ENCODE data around the gene MTX1. TPM values are rescaled to one million over a fixed set of nuclear protein-coding genes. Genes with fewer than 3 reads are reported as not detected.
"Not testable (repeated sequence)": the region's sequence is repeated elsewhere in the genome, so short reads cannot be mapped to it uniquely, and the experiment has no call there.

The MTX1 gene
- total and polyA plus RNA-seq, 3 experiments from 2014 or later, result 43.7 to 73.2 (median 67.6) TPM

DNA sequence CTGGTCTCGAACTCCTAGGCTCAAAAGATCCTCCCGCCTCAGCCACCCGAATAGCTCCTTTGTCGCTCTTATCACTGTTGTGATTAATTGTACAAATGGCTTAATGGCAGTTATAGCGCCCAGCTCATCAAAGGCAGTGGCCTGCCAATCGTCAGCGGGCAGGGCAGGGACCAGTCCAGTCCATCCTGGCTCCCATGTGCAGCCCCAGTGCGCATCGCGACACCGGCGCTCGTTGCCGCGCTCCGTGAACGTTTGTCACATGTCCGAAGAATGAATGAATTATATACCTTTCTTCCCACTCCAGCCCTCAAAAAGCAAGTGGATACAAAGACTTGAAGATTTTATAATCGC lies 18.4 kb downstream of the MTX1 start:
- peak in 2 of 5 donors; percentile 15 to 53 for DNase-seq
- CTCF ChIA-PET, result interaction anchor here (0.8 to 5.3 kb wide), 17 partner anchors 9 to 138 kb away, joined by 3 to 67 read pairs (median 4); partner anchors contain the start of genes KRTCAP2, MTX1 and THBS3
- Mint-ChIP-seq H3K4me3 (peak overlapping the region; percentile 70 to 96 (median 87)), H3K27ac (peak overlapping the region; percentile 82 to 96 (median 94)), H3K9me3 (no peaks in the 10 kb centered on the region), H3K36me3 (peaks cover 0 to 2% (median 0%) of the 10 kb centered on the region in 3 donors), H3K4me1 (peaks cover 23 to 24% (median 24%) of the 10 kb centered on the region in 3 donors), H3K27me3 (peaks cover 0 to 2% of the 10 kb centered on the region in 2 donors)
- Histone ChIP-seq H3K4me1 (ENCODE audit: insufficient read depth, low read length) (peaks cover 17% of the 10 kb centered on the region), H3K4me3 (ENCODE audit: low read length) (peak overlapping the region; percentile 93), H3K9me3 (ENCODE audit: low read length) (no peaks in the 10 kb centered on the region), H3K27me3 (ENCODE audit: insufficient read depth, low read length, poor library complexity, severe bottlenecking) (no peaks in the 10 kb centered on the region), H3K36me3 (ENCODE audit: insufficient read depth, low read length) (no peaks in the 10 kb centered on the region), H3K27ac (ENCODE audit: low read depth, low read length) (peak overlapping the region; percentile 89)
- POLR2A ChIA-PET, result interaction anchor here (1.1 to 2.5 kb wide), 2 partner anchors 15 to 20 kb away, joined by 8 to 9 read pairs; a partner anchor contains a TSS

DNA sequence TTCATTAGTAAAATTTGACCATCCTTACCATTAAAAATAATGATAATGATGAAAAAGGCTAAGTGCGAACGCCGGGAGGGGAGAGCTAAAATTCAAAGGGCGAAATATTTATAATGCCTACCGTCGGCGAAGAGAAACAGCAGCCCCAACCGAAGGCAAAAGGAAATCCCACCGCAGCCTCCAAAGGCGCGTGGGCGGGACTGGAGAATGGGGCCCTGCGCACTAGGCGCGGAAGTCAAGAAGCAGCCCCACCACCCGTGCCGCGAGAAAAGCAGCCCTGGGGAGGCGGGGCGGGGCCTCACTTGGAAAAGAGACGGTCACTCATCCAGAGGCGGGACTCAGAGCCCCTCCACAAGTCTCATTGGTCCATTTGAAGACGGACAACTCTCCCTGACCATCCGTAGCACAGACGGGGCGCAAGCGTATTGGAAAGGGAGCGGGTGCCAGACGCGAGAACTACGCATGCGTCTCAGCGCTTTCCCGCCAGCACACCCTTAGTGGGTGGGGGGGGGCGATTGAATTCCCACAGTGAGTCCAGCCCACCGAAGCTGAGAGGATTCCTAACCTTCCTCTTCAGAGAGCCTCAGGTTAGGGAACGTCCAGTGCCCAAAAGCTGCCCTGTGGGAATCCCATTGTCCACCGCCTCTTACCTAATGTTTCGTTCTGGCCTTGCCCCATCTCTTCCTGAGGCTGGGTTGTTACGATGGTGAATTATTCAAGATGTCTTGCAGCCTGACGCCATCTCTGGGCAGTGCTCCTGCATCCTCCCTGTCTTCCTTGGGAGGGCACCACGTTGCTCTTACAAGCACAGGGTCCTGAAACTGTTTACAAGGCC lies 19.0 kb downstream of the MTX1 start:
- Mint-ChIP-seq H3K4me1 (peaks cover 23 to 24% (median 24%) of the 10 kb centered on the region in 3 donors), H3K4me3 (peak overlapping the region; percentile 70 to 96 (median 87)), H3K9me3 (no peaks in the 10 kb centered on the region), H3K27ac (peak overlapping the region; percentile 82 to 96 (median 94)), H3K27me3 (peaks cover 0 to 2% of the 10 kb centered on the region in 2 donors), H3K36me3 (peaks cover 0 to 2% (median 0%) of the 10 kb centered on the region in 3 donors)
- no peaks in the 10 kb centered on the region for H3K27me3 ChIP-seq (ENCODE audit: insufficient read depth, low read length, poor library complexity, severe bottlenecking)
- H3K36me3 ChIP-seq (ENCODE audit: insufficient read depth, low read length), result no peaks in the 10 kb centered on the region
- H3K4me1 ChIP-seq (ENCODE audit: insufficient read depth, low read length), result peaks cover 17% of the 10 kb centered on the region
- ChIA-PET CTCF (interaction anchor here (0.8 to 5.3 kb wide), 18 partner anchors 9 to 143 kb away, joined by 3 to 67 read pairs (median 4); partner anchors contain the start of genes KRTCAP2, MTX1 and THBS3), POLR2A (interaction anchor here (0.6 to 2.5 kb wide), 6 partner anchors 14 to 393 kb away, joined by 3 to 9 read pairs (median 3); partner anchors contain the start of genes MTX1 and THBS3)
- DNase-seq, result peak; percentile 97 to 99 (median 98)
- peak overlapping the region; percentile 93 for H3K4me3 ChIP-seq (ENCODE audit: low read length)
- peak overlapping the region; percentile 89 for H3K27ac ChIP-seq (ENCODE audit: low read depth, low read length)
- H3K9me3 ChIP-seq (ENCODE audit: low read length), result no peaks in the 10 kb centered on the region

DNA sequence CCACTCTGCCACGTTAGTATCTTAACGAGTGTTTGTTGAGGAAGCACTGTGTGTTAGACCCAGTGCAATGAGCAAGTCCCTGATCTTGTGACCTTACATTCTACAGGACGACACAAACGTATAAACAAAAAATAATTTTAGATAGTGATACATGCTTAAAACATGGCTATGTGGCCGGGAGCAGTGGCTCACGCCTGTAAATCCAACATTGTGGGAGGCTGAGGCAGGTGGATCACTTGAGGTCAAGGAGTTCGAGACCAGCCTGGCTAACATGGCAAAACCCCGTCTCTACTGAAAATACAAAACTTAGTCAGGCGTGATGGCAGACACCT lies 19.6 kb downstream of the MTX1 start:
- ChIA-PET POLR2A (interaction anchor here (0.9 to 2.5 kb wide), 3 partner anchors 13 to 33 kb away, joined by 3 to 9 read pairs (median 3); partner anchors contain the start of gene THBS3), CTCF (interaction anchor here (1.3 to 5.1 kb wide), 6 partner anchors 16 to 143 kb away, joined by 3 to 32 read pairs (median 10); partner anchors contain the start of gene THBS3)
- Histone ChIP-seq H3K9me3 (ENCODE audit: low read length) (no peaks in the 10 kb centered on the region), H3K36me3 (ENCODE audit: insufficient read depth, low read length) (no peaks in the 10 kb centered on the region), H3K27me3 (ENCODE audit: insufficient read depth, low read length, poor library complexity, severe bottlenecking) (no peaks in the 10 kb centered on the region), H3K4me1 (ENCODE audit: insufficient read depth, low read length) (peaks cover 17% of the 10 kb centered on the region), H3K4me3 (ENCODE audit: low read length) (peak overlapping the region; percentile 93), H3K27ac (ENCODE audit: low read depth, low read length) (peak overlapping the region; percentile 89)
- H3K4me1 Mint-ChIP-seq, result peaks cover 23 to 24% (median 24%) of the 10 kb centered on the region in 3 donors
- H3K9me3 Mint-ChIP-seq, result no peaks in the 10 kb centered on the region
- DNase-seq, result no peak
- peak overlapping the region; percentile 70 to 96 (median 87) for H3K4me3 Mint-ChIP-seq
- H3K27ac Mint-ChIP-seq, result peak overlapping the region; percentile 82 to 96 (median 94)
- peaks cover 0 to 2% of the 10 kb centered on the region in 2 donors for H3K27me3 Mint-ChIP-seq
- H3K36me3 Mint-ChIP-seq, result peaks cover 0 to 2% (median 0%) of the 10 kb centered on the region in 3 donors

DNA sequence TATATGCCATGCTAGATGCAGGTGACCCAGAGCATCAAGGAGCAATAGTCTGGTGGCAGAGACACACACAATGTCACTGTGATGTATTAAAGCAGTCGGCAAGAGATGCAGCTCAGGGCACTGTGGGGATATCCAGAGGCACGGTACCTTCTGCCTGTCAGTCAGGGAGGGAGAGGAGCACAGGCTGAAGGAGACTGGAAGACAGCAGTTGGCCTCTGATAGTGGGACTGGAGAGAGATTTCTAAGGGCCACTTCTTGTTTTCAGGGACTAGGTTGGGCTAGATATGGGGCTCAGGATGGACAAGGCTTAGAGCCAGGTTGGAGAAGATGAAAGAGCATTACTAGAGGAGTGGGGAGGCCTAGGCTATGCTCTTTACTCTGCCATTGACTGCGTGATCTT lies 22.8 kb downstream of the MTX1 start:
- H3K4me3 ChIP-seq (ENCODE audit: low read length); POLR2A ChIA-PET; H3K9me3 Mint-ChIP-seq; H3K27ac ChIP-seq (ENCODE audit: low read depth, low read length); H3K9me3 ChIP-seq (ENCODE audit: low read length); CTCF ChIA-PET; H3K36me3 ChIP-seq (ENCODE audit: insufficient read depth, low read length); H3K4me3 Mint-ChIP-seq; H3K27me3 ChIP-seq (ENCODE audit: insufficient read depth, low read length, poor library complexity, severe bottlenecking); DNase-seq; H3K27me3 Mint-ChIP-seq: not testable (repeated sequence)
- Mint-ChIP-seq H3K36me3 (peaks cover 0 to 12% (median 5%) of the 10 kb centered on the region in 3 donors), H3K27ac (peak overlapping the region; percentile 17 to 83 (median 34)), H3K4me1 (peaks cover 24 to 27% (median 25%) of the 10 kb centered on the region in 3 donors)
- peaks cover 12% of the 10 kb centered on the region for H3K4me1 ChIP-seq (ENCODE audit: insufficient read depth, low read length)

DNA sequence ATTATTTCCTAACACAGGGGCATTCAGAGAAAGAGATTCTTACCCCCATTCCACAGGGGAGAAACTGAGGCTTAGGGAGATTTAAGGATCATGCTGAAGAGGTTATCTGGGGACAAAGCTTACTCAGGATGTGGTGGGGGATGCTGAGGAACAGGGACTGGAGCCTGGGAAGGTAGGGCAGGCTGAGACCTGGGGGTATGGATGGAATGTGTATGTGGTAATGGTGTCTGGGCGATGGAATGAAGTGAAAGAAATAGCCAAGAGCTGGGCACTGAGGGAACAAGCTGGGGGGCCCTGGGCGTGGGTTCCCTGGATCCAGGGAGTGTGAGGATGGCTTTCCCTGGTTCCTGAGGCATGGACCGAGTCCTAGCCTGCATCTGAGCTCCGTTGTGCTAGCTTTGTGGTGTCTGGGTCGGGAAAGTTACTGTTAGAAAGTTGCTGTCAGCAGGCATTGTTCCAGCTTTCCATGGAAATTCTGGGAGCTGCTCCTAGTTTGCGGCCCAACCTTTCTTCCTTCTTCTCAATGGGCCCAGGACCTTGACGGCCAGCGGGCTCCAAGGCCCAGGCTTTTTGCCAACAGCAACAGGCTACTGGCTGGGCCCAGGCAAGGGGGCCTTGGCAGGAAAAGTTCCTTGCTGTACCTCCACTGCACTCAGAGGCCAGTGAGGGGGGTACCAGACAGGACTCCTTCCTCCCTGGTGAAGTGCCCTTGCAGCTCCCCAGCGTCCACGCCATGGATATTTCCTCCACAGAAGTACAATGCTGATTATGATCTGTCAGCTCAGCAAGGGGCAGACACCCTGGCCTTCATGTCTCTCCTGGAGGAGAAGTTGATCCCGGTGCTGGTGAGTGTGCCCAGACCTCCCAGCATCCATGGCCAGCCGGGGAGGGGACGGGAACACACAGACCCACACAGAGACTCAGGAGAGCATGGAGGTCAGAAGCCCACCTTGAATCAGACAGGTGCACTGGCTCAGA lies 23.8 kb downstream of the MTX1 start:
- Mint-ChIP-seq H3K4me1 (peaks cover 14 to 17% (median 15%) of the 10 kb centered on the region in 3 donors), H3K36me3 (peaks cover 5 to 20% (median 5%) of the 10 kb centered on the region in 3 donors), H3K27ac (peak overlapping the region in 4 of 8 donors; percentile 29 to 89 (median 70))
- H3K9me3 Mint-ChIP-seq; DNase-seq; H3K27me3 Mint-ChIP-seq; H3K36me3 ChIP-seq (ENCODE audit: insufficient read depth, low read length); POLR2A ChIA-PET; H3K4me3 ChIP-seq (ENCODE audit: low read length); H3K27me3 ChIP-seq (ENCODE audit: insufficient read depth, low read length, poor library complexity, severe bottlenecking); CTCF ChIA-PET; H3K9me3 ChIP-seq (ENCODE audit: low read length); H3K27ac ChIP-seq (ENCODE audit: low read depth, low read length); H3K4me1 ChIP-seq (ENCODE audit: insufficient read depth, low read length); H3K4me3 Mint-ChIP-seq: not testable (repeated sequence)

DNA sequence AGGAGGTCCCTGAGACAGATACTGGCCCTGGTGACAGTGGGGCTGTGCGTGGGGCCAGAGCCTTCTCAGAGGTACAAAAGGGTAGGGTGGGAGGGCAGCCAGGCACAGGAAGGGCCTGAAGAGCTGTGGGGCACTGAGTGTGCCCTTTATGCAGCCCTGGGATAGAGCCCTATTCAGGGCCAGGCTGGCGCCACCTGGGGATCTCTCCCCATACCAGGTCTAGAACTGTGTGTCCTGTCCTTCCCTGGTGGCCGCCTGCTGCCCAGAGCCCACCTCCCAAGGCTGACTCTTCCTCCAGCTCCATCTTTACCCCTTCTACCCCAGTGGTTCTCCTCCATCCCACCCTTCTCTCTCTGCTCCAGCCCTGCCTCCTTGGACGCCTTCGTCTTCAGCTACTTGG lies 25.0 kb downstream of the MTX1 start:
- H3K27me3 Mint-ChIP-seq; H3K4me3 Mint-ChIP-seq; H3K4me3 ChIP-seq (ENCODE audit: low read length); H3K27ac ChIP-seq (ENCODE audit: low read depth, low read length); H3K4me1 ChIP-seq (ENCODE audit: insufficient read depth, low read length); DNase-seq; H3K36me3 ChIP-seq (ENCODE audit: insufficient read depth, low read length); H3K27ac Mint-ChIP-seq; H3K27me3 ChIP-seq (ENCODE audit: insufficient read depth, low read length, poor library complexity, severe bottlenecking); POLR2A ChIA-PET; H3K4me1 Mint-ChIP-seq; H3K9me3 ChIP-seq (ENCODE audit: low read length); CTCF ChIA-PET; H3K9me3 Mint-ChIP-seq: not testable (repeated sequence)
- H3K36me3 Mint-ChIP-seq, result peaks cover 5 to 29% (median 5%) of the 10 kb centered on the region in 3 donors

DNA sequence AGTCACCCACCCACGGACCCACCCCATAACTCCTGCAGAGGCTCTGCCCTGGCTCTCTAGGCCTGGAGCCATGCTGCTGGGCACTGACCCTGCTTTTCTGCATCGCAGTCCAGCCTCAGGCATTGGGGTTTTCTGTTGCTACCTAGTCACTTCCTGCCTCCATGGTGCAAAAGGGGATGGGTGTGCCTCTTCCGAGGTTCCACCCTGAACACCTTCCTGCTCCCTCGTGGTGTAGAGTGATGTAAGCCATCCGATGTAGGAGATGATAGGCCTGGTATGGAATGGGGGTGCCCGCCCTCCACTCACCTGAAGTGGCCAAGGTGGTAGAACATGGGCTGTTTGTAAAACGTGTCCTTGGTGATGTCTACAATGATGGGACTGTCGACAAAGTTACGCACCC lies 26.9 kb downstream of the MTX1 start:
- CTCF ChIA-PET; H3K27me3 Mint-ChIP-seq; H3K4me3 ChIP-seq (ENCODE audit: low read length); H3K27me3 ChIP-seq (ENCODE audit: insufficient read depth, low read length, poor library complexity, severe bottlenecking); DNase-seq; H3K9me3 ChIP-seq (ENCODE audit: low read length); H3K27ac ChIP-seq (ENCODE audit: low read depth, low read length); H3K36me3 ChIP-seq (ENCODE audit: insufficient read depth, low read length); H3K4me1 ChIP-seq (ENCODE audit: insufficient read depth, low read length); POLR2A ChIA-PET; H3K9me3 Mint-ChIP-seq: not testable (repeated sequence)
- Mint-ChIP-seq H3K4me3 (peak overlapping the region in 2 of 7 donors; percentile 32), H3K27ac (peak overlapping the region in 5 of 8 donors; percentile 31 to 83 (median 58)), H3K4me1 (peaks cover 13 to 16% (median 16%) of the 10 kb centered on the region in 3 donors), H3K36me3 (peaks cover 5 to 39% (median 5%) of the 10 kb centered on the region in 3 donors)
